ENCODE data around the gene DPYSL4.

Gene DPYSL4

DNA sequence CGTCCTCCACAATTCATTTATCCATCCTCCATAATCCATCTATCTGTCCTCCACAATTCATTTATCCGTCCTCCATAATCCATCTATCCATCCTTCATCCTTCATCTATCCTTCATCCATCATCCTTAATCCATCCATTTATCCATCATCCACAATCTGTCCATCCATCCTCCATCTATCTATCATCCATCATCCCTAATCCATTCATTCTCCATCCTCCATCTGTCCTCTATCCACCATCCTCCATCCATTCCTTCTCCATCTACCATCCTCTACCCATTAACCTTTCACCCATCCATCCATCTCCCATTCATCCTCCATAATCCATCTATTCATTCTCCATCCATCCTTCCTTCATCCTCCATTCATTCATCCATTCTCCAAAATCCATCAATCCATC is 36.0 kb upstream of the DPYSL4 start:
- H3K4me3 ChIP-seq (ENCODE audit: low read depth, low read length): no peak overlapping the region
- TF ChIP-seq, protein P1, sequence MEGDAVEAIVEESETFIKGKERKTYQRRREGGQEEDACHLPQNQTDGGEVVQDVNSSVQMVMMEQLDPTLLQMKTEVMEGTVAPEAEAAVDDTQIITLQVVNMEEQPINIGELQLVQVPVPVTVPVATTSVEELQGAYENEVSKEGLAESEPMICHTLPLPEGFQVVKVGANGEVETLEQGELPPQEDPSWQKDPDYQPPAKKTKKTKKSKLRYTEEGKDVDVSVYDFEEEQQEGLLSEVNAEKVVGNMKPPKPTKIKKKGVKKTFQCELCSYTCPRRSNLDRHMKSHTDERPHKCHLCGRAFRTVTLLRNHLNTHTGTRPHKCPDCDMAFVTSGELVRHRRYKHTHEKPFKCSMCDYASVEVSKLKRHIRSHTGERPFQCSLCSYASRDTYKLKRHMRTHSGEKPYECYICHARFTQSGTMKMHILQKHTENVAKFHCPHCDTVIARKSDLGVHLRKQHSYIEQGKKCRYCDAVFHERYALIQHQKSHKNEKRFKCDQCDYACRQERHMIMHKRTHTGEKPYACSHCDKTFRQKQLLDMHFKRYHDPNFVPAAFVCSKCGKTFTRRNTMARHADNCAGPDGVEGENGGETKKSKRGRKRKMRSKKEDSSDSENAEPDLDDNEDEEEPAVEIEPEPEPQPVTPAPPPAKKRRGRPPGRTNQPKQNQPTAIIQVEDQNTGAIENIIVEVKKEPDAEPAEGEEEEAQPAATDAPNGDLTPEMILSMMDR (IDR thresholded peaks at IDR 0.05; ENCODE audit: borderline replicate concordance, insufficient read depth, low read depth, low read length): no peak

DNA sequence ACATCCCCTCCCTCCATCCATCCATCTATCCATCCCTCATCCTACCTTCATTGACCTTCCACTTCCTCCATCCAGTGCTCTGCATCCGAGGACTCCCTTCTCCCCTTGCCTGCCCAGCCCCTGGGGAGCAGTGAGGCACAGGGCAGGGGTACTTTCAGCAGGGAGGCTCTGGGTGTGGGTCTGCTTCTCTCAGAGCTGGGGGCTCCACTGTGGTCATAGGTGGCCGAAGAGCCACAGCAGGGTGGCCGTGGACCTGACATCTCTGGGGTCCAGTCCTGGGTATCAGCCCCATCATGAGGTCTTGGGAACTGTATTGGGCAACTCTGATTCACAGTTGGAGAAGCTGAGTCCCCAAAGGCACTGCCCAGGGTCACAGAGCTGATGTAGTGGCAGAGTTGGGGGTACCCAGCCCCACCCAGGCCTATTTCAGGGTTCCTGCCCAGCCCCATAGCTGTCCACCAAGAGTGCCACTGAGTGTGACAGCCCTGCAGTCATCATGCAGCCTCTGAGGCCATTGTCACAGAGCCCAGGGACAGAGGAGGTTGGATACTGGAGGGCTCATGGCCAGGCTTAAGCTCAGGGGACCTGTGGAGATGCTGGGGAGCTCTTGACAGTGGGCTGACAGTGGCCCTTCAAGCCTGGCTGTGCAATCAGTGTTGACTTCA is 35.3 kb upstream of the DPYSL4 start:
- H3K4me3 ChIP-seq (ENCODE audit: low read depth, low read length): no peak overlapping the region
- TF ChIP-seq, protein P1 (IDR thresholded peaks at IDR 0.05; ENCODE audit: borderline replicate concordance, insufficient read depth, low read depth, low read length): no peak

DNA sequence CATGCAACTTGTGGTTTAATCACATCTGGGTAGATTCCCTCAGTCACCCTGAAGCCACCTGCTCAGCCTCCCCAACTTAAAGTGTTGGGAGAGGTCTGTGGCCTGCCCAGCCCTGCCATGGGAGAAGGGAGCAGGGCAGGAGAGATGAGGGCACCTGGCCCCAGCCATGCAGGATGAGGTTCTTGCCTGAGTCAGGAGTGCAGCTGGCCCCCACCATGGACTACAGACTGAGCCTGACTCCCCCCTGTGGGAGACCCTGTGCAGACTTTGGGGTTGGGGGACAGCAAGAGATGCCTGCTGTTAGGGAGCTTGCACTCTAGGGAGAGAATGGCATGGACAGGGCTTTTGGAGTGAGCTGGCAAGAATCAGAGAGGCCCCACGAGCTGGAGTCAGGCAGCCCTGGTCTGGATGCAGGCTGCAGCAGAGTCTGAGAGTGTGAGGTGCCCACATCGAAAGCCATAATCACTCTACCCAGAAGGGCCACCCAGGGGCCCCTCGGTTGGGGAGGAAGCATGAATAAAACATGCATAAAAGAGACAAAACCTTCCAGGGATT is 34.7 kb upstream of the DPYSL4 start:
- TF ChIP-seq, protein P1 (IDR thresholded peaks at IDR 0.05; ENCODE audit: borderline replicate concordance, insufficient read depth, low read depth, low read length): no peak
- H3K4me3 ChIP-seq (ENCODE audit: low read depth, low read length): no peak overlapping the region

DNA sequence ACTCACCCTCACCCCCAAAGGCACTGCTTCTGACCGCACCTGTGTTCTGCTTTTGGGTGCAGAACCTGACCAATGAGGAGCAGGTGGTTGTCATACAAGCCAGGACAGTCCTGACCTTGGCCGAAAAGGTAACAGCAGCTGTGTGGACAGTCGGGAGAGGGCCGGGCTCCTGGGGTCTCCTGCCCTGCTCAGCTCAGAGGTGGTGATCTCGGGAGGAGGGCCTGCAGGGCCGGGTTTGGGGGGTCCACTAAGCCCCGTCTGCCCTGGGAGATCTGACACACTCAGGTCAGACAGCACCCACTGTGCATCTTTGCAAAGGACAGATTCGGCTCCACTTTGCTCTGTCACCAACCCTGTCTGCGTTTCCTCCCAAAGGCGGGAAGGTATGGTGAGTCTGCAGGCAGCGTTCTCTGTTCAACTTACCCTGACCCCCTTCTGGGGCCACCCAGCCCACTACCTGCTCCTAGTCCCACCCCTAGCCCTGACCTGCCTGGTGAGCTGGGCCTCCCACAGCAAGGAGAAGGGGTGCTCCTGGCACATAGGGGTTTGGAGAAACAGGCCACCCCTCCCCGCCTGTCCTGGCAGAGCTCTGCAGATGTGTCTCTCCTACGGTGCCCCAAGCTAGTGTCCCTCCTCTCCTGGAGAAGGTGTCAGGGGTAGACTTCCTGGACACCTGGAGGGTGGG is 33.7 kb upstream of the DPYSL4 start:
- H3K4me3 ChIP-seq (ENCODE audit: low read depth, low read length): no peak overlapping the region
- TF ChIP-seq, protein P1 (IDR thresholded peaks at IDR 0.05; ENCODE audit: borderline replicate concordance, insufficient read depth, low read depth, low read length): no peak

DNA sequence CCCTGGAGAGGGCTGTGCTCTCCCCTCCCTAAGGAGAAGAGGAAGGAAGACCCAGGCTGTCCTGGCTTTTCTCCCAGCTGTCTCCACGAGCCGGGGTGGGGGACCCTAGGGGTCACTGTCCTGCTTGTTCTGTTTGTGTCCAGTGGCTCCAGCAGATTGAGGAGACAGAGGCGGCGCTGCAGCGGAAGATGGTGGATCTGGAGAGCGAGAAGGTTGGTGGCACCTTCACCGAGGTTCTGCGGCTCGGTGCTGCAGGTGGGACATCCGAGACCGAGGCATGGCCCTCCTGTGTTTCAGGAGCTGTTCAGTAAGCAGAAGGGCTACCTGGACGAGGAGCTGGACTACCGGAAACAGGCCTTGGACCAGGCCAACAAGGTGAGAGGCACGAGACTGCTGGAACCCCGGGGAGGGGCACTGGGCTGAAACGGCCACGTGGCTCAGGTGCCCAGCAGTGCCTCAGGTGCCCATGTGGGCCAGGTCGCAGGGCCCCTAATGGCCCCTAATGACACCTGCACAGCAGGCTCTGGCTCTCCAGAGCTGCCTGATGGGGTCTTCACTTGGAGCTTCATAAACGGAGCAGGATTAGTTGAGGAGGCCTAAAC is 33.0 kb upstream of the DPYSL4 start:
- TF ChIP-seq, protein P1 (IDR thresholded peaks at IDR 0.05; ENCODE audit: borderline replicate concordance, insufficient read depth, low read depth, low read length): no peak
- no peak overlapping the region for H3K4me3 ChIP-seq (ENCODE audit: low read depth, low read length)

DNA sequence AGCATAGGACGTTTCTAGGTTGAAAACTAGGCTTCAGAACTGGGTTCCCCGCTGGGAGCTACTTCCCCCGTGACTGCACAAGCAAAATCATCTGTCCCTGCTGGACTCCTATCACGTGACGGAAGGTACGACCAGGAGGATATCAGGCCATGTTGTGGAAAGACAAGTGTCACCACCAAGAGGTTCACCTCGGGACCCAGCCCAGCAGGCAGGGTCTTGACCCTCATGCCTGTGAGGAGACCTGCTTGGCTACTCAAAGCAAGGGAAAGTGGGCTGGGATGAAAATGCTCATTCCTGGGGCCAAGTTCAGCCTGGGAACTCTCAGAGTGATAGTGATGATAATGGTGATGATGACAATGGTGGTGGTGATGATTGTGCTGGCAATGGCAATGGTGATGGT is 32.3 kb upstream of the DPYSL4 start:
- H3K4me3 ChIP-seq (ENCODE audit: low read depth, low read length): no peak overlapping the region
- TF ChIP-seq, protein P1 (IDR thresholded peaks at IDR 0.05; ENCODE audit: borderline replicate concordance, insufficient read depth, low read depth, low read length): no peak

Data from GM12875 (cell line).